K562 (cell line): Measurements from ENCODE around the gene STON2. TPM values are rescaled to one million over a fixed set of nuclear protein-coding genes. Genes with fewer than 3 reads are reported as not detected.

ENCODE experiments used
- ARID2 ChIP-seq: fragments of 450-650 bp; IDR thresholded peaks from 2 replicates; pipeline ENCODE4 v1.6.1; 2017; ENCODE audit warnings: antibody characterized with exemption, mild to moderate bottlenecking
- ARNT ChIP-seq, 2 experiments: fragments of 450-650 bp; IDR thresholded peaks; 2 replicates each; pipeline ENCODE4 v1.6.1; 2016; ENCODE audit warnings: mild to moderate bottlenecking in 1 of 2
- CLOCK ChIP-seq: fragments of 250-450 bp; sonication (Bioruptor Pico); IDR thresholded peaks from 2 replicates; pipeline ENCODE4 v1.4.0; 2020; ENCODE audit warnings: mild to moderate bottlenecking, moderate library complexity, borderline replicate concordance
- CREM ChIP-seq: IDR thresholded peaks from 2 replicates; pipeline ENCODE4 v1.6.1; 2014; ENCODE audit warnings: antibody characterized with exemption, low read depth
- FOSL1 ChIP-seq: fragments of 200-800 bp; sonication (Bioruptor generic); conservative IDR thresholded peaks from 2 replicates; pipeline ENCODE4 v1.6.1; 2016; ENCODE audit warnings: missing genetic modification characterization, missing compliant biosample characterization
- FOXO4 ChIP-seq: fragments of 450-650 bp; formaldehyde crosslinking; IDR thresholded peaks from 2 replicates; pipeline ENCODE4 v1.4.0; 2020; ENCODE audit warnings: mild to moderate bottlenecking, moderate library complexity
- FUS ChIP-seq: fragments of 200-400 bp; formaldehyde crosslinking; optimal IDR thresholded peaks from 2 replicates; pipeline ENCODE3; 2017; ENCODE audit warnings: low read depth, low read length
- HDAC1 ChIP-seq, 2 experiments: fragments of 450-650 bp; IDR thresholded peaks; 2 replicates each; pipeline ENCODE4 v1.6.1; 2016 to 2017; ENCODE audit warnings: inconsistent platforms in 1 of 2, mild to moderate bottlenecking in 1 of 2, moderate library complexity in 1 of 2
- HINFP ChIP-seq: fragments of 450-650 bp; conservative IDR thresholded peaks from 2 replicates; pipeline ENCODE4 v1.6.1; 2016; ENCODE audit warnings: missing genetic modification characterization, low read depth, mild to moderate bottlenecking, control low read depth, missing compliant biosample characterization
- HMBOX1 ChIP-seq: sonication (generic); IDR thresholded peaks from 2 replicates; pipeline ENCODE4 v1.6.1; 2016
- HOMEZ ChIP-seq: fragments of 250-450 bp; sonication (Bioruptor Pico); IDR thresholded peaks from 2 replicates; pipeline ENCODE4 v1.4.0; 2020; ENCODE audit warnings: mild to moderate bottlenecking, moderate library complexity
- KDM5B ChIP-seq: fragments of 200-600 bp; sonication (generic); IDR thresholded peaks from 2 replicates; pipeline ENCODE4 v1.6.1; 2012; ENCODE audit warnings: low read depth, mild to moderate bottlenecking, moderate library complexity, low read length, control low read depth, inconsistent platforms; ENCODE audit not compliant: insufficient replicate concordance
- MIER1 ChIP-seq: fragments of 450-650 bp; IDR thresholded peaks from 2 replicates; pipeline ENCODE4 v1.6.1; 2016; ENCODE audit warnings: antibody characterized with exemption, mild to moderate bottlenecking, low read depth
- NFE2 ChIP-seq: IDR thresholded peaks from 2 replicates; pipeline ENCODE4 v1.6.1; 2014; ENCODE audit warnings: antibody characterized with exemption, low read depth
- SMAD2 ChIP-seq: fragments of 150-350 bp; IDR thresholded peaks from 2 replicates; pipeline ENCODE4 v1.6.1; 2014; ENCODE audit warnings: low read depth, mild to moderate bottlenecking, low read length
- SP1 ChIP-seq: sonication (generic); formaldehyde crosslinking; IDR thresholded peaks from 2 replicates; pipeline ENCODE4 v1.8.1; 2022; ENCODE audit warnings: mild to moderate bottlenecking, missing genetic modification reagents
- TEAD1 ChIP-seq, 2 experiments: fragments of 450-650 bp in 1 of 2; sonication (generic) in 1 of 2; formaldehyde crosslinking; IDR thresholded peaks; 2 replicates each; pipeline versions ENCODE4 v1.4.0 to v1.8.0; 2020 to 2022; ENCODE audit warnings: mild to moderate bottlenecking in 2 of 2, missing genetic modification reagents in 1 of 2
- ZBTB34 ChIP-seq: fragments of 250-450 bp; sonication (Bioruptor Pico); IDR thresholded peaks from 2 replicates; pipeline ENCODE4 v1.8.0; 2021; ENCODE audit warnings: mild to moderate bottlenecking, moderate library complexity
- ZNF507 ChIP-seq: conservative IDR thresholded peaks from 2 replicates; pipeline ENCODE4 v1.6.1; 2017; ENCODE audit warnings: missing genetic modification characterization, missing compliant biosample characterization
- polyA plus RNA-seq, 8 experiments: library from polyadenylated mRNA; depleted of rRNA in 4 of 8; stranded (reverse) in 5 of 8; unstranded in 3 of 8; fragments of >200 nt; fragmentation: Nextera tagmentation in 2 of 8; fragmentation: Illumina TruSeq in 1 of 8; extraction: Ambion mirVana in 2 of 8; extraction: Trizol in 1 of 8; gene quantifications; 2 replicates each; pipeline versions ENCODE4 v1.2.1 to v1.2.3, GENCODE V29; 2011 to 2014; ENCODE audit warnings: inconsistent platforms in 1 of 8, missing spikeins in 1 of 8
- total RNA-seq, 7 experiments: library from RNA; depleted of rRNA in 6 of 7; stranded (reverse); fragments of >200 nt in 6 of 7; fragmentation: Illumina TruSeq in 2 of 7; extraction: Trizol in 2 of 7; gene quantifications; 2 replicates each; pipeline versions ENCODE4 v1.2.1 to v1.2.3, GENCODE V29; 2011 to 2021; ENCODE audit warnings: low replicate concordance in 1 of 7

STON2 gene
- total and polyA plus RNA-seq, 9 of the 15 experiments (the other 6 are each of a cell fraction or from before 2014, with no cell fraction given) = 7.8 to 99.3 (median 53.5) TPM

GRCh38 chr14:81402123-81402495, 2.0 kb upstream of the STON2 start (continued):
- no peak for TF ChIP-seq HOMEZ
- TF ChIP-seq HDAC1 (IDR thresholded peaks at IDR 0.05) = peak in 1 of 2 experiments; percentile 95; a peak in 2 of 4 replicates
- no peak for TF ChIP-seq SP1 (CRISPR knock-in tag)
- no peak for TF ChIP-seq MIER1
- no peak for TF ChIP-seq ZNF507 (tag)
- TF ChIP-seq SMAD2 = no peak
- no peak for TF ChIP-seq ZBTB34 (CRISPR knock-in tag)
- peak; percentile 24 for TF ChIP-seq FOSL1 (tag)
- TF ChIP-seq FOXO4 = no peak
- TF ChIP-seq FUS = no peak
- no peak for TF ChIP-seq CLOCK (CRISPR knock-in tag)
- peak; percentile 46; the same call in 1 of the 2 replicates for TF ChIP-seq CREM
- no peak for TF ChIP-seq ARID2
- TF ChIP-seq HMBOX1 = peak; percentile 79
- TF ChIP-seq NFE2 = peak; percentile 62
- TF ChIP-seq KDM5B = no peak
- TF ChIP-seq TEAD1 (CRISPR knock-in tag; IDR thresholded peaks at IDR 0.05) = 0 out of 4 replicates have a peak, but pooled peaks of 1 of the 2 experiments have one; percentile 19
- TF ChIP-seq ARNT (IDR thresholded peaks at IDR 0.05) = peak in 1 of 2 experiments; percentile 68; a peak in 1 of 4 replicates
- no peak for TF ChIP-seq HINFP (tag)
